Activated CD8-positive, alpha-beta T cell treated with anti-CD3 and anti-CD28 coated beads for 36 hours (primary cell): ENCODE measurements around the gene RPS19. TPM values are rescaled to one million over a fixed set of nuclear protein-coding genes. Genes with fewer than 3 reads are reported as not detected.

ENCODE experiments used
- ATAC-seq: fragments of 200-7000 bp; cut with Tn5 transposase; one replicate; pipeline ENCODE4 v1.10.0; 2021; ENCODE audit warnings: mild to moderate bottlenecking, moderate library complexity
- CTCF ChIA-PET: fragments of 350-600 bp; sonication (Branson Sonifier 250); formaldehyde crosslinking; loops from one replicate; lab custom pipeline; 2021; ENCODE audit warnings: antibody characterized with exemption; lab: Charles Lee
- POLR2A ChIA-PET: fragments of 350-600 bp; sonication (Branson Sonifier 250); formaldehyde crosslinking; loops from one replicate; lab custom pipeline; 2021; ENCODE audit warnings: antibody characterized with exemption; lab: Charles Lee
- DNase-seq: peaks from one replicate; pipeline ENCODE4 v3.0.0-alpha.2; 2020
- H3K27ac Mint-ChIP-seq: one replicate; pipeline ENCODE4 v1.8.0; 2021; ENCODE audit warnings: mild to moderate bottlenecking, mixed read lengths
- H3K27me3 Mint-ChIP-seq: one replicate; pipeline ENCODE4 v1.8.0; 2021; ENCODE audit warnings: mixed read lengths
- H3K36me3 Mint-ChIP-seq: one replicate; pipeline ENCODE4 v1.8.0; 2021; ENCODE audit warnings: low read depth, mixed read lengths
- H3K4me1 Mint-ChIP-seq: one replicate; pipeline ENCODE4 v1.8.0; 2021; ENCODE audit warnings: low read depth, mixed read lengths
- H3K4me3 Mint-ChIP-seq: one replicate; pipeline ENCODE4 v1.8.0; 2021; ENCODE audit warnings: mild to moderate bottlenecking, moderate library complexity, mixed read lengths
- H3K9me3 Mint-ChIP-seq: one replicate; pipeline ENCODE4 v1.8.0; 2021; ENCODE audit warnings: mixed read lengths
- CTCF ChIP-seq: fragments of 200-600 bp; IDR thresholded peaks from one replicate; pipeline ENCODE4 v1.8.0; 2022; ENCODE audit warnings: antibody characterized with exemption, mild to moderate bottlenecking
- intact Hi-C: fragments of 100-400 bp; cut with micrococcal nuclease; formaldehyde crosslinking; loops from one replicate; pipeline ENCODE4 v1.10.0; 2022
- total RNA-seq, 2 experiments: library from RNA; stranded (reverse); gene quantifications; one replicate each; pipeline ENCODE4 v1.2.3, GENCODE V29; 2021

The RPS19 gene
- total RNA-seq, 2 experiments from 2014 or later, result 3,454 to 3,479 TPM

- Mint-ChIP-seq H3K27me3 (no peaks in the 10 kb centered on the region), H3K9me3 (no peaks in the 10 kb centered on the region), H3K4me3 (no peak overlapping the region), H3K27ac (no peak overlapping the region), H3K36me3 (no peaks in the 10 kb centered on the region), H3K4me1 (no peaks in the 10 kb centered on the region)
- ATAC-seq (no peak), DNase-seq (no peak)
- intact Hi-C loops, result no loop called here
- TF ChIP-seq CTCF, result no peak
- ChIA-PET POLR2A (interaction anchor here (0.8 to 1.5 kb wide), 4 partner anchors 9 to 108 kb away, joined by 3 to 7 read pairs (median 3); partner anchors contain the start of genes RABAC1 and RPS19), CTCF (interaction anchor here (1.2 to 3.1 kb wide), 6 partner anchors 8 to 98 kb away, joined by 3 to 10 read pairs (median 4); partner anchors contain the start of gene RPS19)
Measured at GRCh38 chr19:41851456-41851855, 8.6 kb upstream of the RPS19 start.

GRCh38 chr19:41853344-41853743, 6.7 kb upstream of the RPS19 start:
- DNase-seq, result no peak
- ChIA-PET CTCF (interaction anchor here (1.1 to 3.7 kb wide), 5 partner anchors 16 to 60 kb away, joined by 5 to 10 read pairs (median 6); no protein-coding TSS in a partner anchor), POLR2A (no interaction called here)
- Mint-ChIP-seq H3K36me3 (no peaks in the 10 kb centered on the region), H3K4me1 (no peaks in the 10 kb centered on the region), H3K27ac (no peak overlapping the region), H3K9me3 (no peaks in the 10 kb centered on the region), H3K4me3 (no peak overlapping the region), H3K27me3 (no peaks in the 10 kb centered on the region)
- ATAC-seq, result no peak
- intact Hi-C loops, result no loop called here
- TF ChIP-seq CTCF, result no peak

GRCh38 chr19:41853768-41854167, 6.3 kb upstream of the RPS19 start:
- ATAC-seq (no peak), DNase-seq (no peak)
- intact Hi-C loops, result no loop called here
- Mint-ChIP-seq H3K4me3 (no peak overlapping the region), H3K27me3 (no peaks in the 10 kb centered on the region), H3K36me3 (no peaks in the 10 kb centered on the region), H3K27ac (no peak overlapping the region), H3K4me1 (no peaks in the 10 kb centered on the region), H3K9me3 (no peaks in the 10 kb centered on the region)
- TF ChIP-seq CTCF, result no peak
- ChIA-PET CTCF (interaction anchor here (1.1 to 3.7 kb wide), 3 partner anchors 17 to 59 kb away, joined by 5 to 9 read pairs (median 6); no protein-coding TSS in a partner anchor), POLR2A (no interaction called here)

GRCh38 chr19:41859213-41859617, 840 bp upstream of the RPS19 start:
- ChIA-PET POLR2A (interaction anchor here (0.7 to 7.5 kb wide), 20 partner anchors 8 to 383 kb away, joined by 3 to 169 read pairs (median 8); partner anchors contain the start of genes ARHGEF1, CD79A, ERFL and RABAC1), CTCF (interaction anchor here (0.6 to 4.2 kb wide), 13 partner anchors 8 to 262 kb away, joined by 3 to 48 read pairs (median 5); partner anchors contain the start of gene RABAC1)
- H3K27me3 Mint-ChIP-seq, result no peaks in the 10 kb centered on the region
- H3K36me3 Mint-ChIP-seq, result peaks cover 36% of the 10 kb centered on the region
- H3K4me1 Mint-ChIP-seq, result peaks cover 33% of the 10 kb centered on the region
- no peak for TF ChIP-seq CTCF
- H3K9me3 Mint-ChIP-seq, result no peaks in the 10 kb centered on the region
- DNase-seq (no peak), ATAC-seq (no peak)
- intact Hi-C loops, result no loop called here
- peak overlapping the region; percentile 83 for H3K4me3 Mint-ChIP-seq
- H3K27ac Mint-ChIP-seq, result peak overlapping the region; percentile 96

GRCh38 chr19:41860419-41861115, 512 bp downstream of the RPS19 start:
- ATAC-seq (no peak), DNase-seq (no peak)
- CTCF ChIA-PET, result interaction anchor here (0.9 to 4.2 kb wide), 11 partner anchors 11 to 175 kb away, joined by 3 to 48 read pairs (median 5); partner anchors contain the start of genes CD79A and RABAC1
- TF ChIP-seq CTCF, result no peak
- POLR2A ChIA-PET, result interaction anchor here (0.6 to 7.5 kb wide), 24 partner anchors 9 to 598 kb away, joined by 3 to 169 read pairs (median 7); partner anchors contain the start of genes ARHGEF1, CD79A, ERFL and RABAC1
- Mint-ChIP-seq H3K9me3 (no peaks in the 10 kb centered on the region), H3K36me3 (peaks cover 48% of the 10 kb centered on the region), H3K27me3 (no peaks in the 10 kb centered on the region), H3K4me3 (peak overlapping the region; percentile 83), H3K27ac (peak overlapping the region; percentile 94), H3K4me1 (peaks cover 44% of the 10 kb centered on the region)
- intact Hi-C loops, result no loop called here
